GM23248 (cell line): ENCODE data around the gene STXBP5L. TPM values are rescaled to one million over a fixed set of nuclear protein-coding genes. Genes with fewer than 3 reads are reported as not detected.

ENCODE experiments used
- DNase-seq: peaks from one replicate; pipeline ENCODE4 v3.0.0-alpha.2; 2015
- H2AFZ ChIP-seq: fragments of 200-600 bp; sonication (generic); 2 replicates; pipeline ENCODE4 v1.6.1; 2016; ENCODE audit warnings: antibody characterized with exemption
- H3F3A ChIP-seq: fragments of 200-600 bp; sonication (generic); 2 replicates; pipeline ENCODE4 v1.6.1; 2016; ENCODE audit warnings: mild to moderate bottlenecking, antibody characterized with exemption, mixed run types; ENCODE audit not compliant: insufficient read depth
- H3K27ac ChIP-seq: fragments of 200-600 bp; sonication (generic); 2 replicates; pipeline ENCODE4 v1.5.1; 2016; ENCODE audit warnings: mild to moderate bottlenecking
- H3K27me3 ChIP-seq: fragments of 200-600 bp; sonication (generic); replicated peaks from 2 replicates; pipeline ENCODE4 v1.6.1; 2016; ENCODE audit warnings: mild to moderate bottlenecking; ENCODE audit not compliant: insufficient read depth
- H3K36me3 ChIP-seq: fragments of 200-600 bp; sonication (generic); 2 replicates; pipeline ENCODE4 v1.6.1; 2016; ENCODE audit warnings: low read depth, mild to moderate bottlenecking
- H3K4me1 ChIP-seq: fragments of 200-600 bp; sonication (generic); 2 replicates; pipeline ENCODE4 v1.6.1; 2016; ENCODE audit warnings: mild to moderate bottlenecking; ENCODE audit not compliant: insufficient read depth
- H3K4me2 ChIP-seq: fragments of 200-600 bp; sonication (generic); one replicate; pipeline ENCODE4 v1.6.1; 2016; ENCODE audit warnings: mild to moderate bottlenecking; ENCODE audit not compliant: unreplicated experiment
- H3K4me3 ChIP-seq: fragments of 200-600 bp; sonication (generic); 2 replicates; pipeline ENCODE4 v1.5.1; 2016; ENCODE audit warnings: mild to moderate bottlenecking
- H3K79me2 ChIP-seq: fragments of 200-600 bp; sonication (generic); 2 replicates; pipeline ENCODE4 v1.6.1; 2016; ENCODE audit warnings: mild to moderate bottlenecking; ENCODE audit not compliant: insufficient read depth
- H3K9ac ChIP-seq: fragments of 200-600 bp; sonication (generic); 2 replicates; pipeline ENCODE4 v1.6.1; 2016; ENCODE audit warnings: mild to moderate bottlenecking
- H3K9me2 ChIP-seq: fragments of 200-600 bp; sonication (generic); 2 replicates; pipeline ENCODE4 v1.6.1; 2016; ENCODE audit warnings: mixed run types, mild to moderate bottlenecking, moderate library complexity; ENCODE audit not compliant: insufficient read depth
- H3K9me3 ChIP-seq: fragments of 200-600 bp; sonication (generic); one replicate; pipeline ENCODE4 v1.6.1; 2017; ENCODE audit warnings: low read depth
- H4K20me1 ChIP-seq: fragments of 200-600 bp; sonication (generic); 2 replicates; pipeline ENCODE4 v1.6.0; 2016; ENCODE audit not compliant: insufficient read depth
- EZH2 ChIP-seq: fragments of 200-600 bp; sonication (generic); IDR thresholded peaks from 2 replicates; pipeline ENCODE4 v1.6.1; 2018; ENCODE audit warnings: antibody characterized with exemption, mild to moderate bottlenecking; ENCODE audit not compliant: insufficient read depth, poor library complexity, severe bottlenecking
- EZH2phosphoT487 ChIP-seq: fragments of 200-600 bp; sonication (generic); IDR thresholded peaks from 2 replicates; pipeline ENCODE4 v1.6.1; 2018; ENCODE audit warnings: antibody characterized with exemption, moderate library complexity, mild to moderate bottlenecking, low read depth; ENCODE audit not compliant: insufficient read depth
- WGBS, 2 experiments: methylation state at CpG; one replicate each; pipeline ENCODE4 v1.1.6; 2015 to 2017; ENCODE audit warnings: low lambda C conversion rate in 2 of 2, low coverage in 1 of 2; ENCODE audit errors: missing lambda C conversion rate in 2 of 2; 5-methylcytosine and 5-hydroxymethylcytosine counted together
- in situ Hi-C: fragments of 300-500 bp; cut with MboI; formaldehyde crosslinking; loops from 2 replicates; pipeline ENCODE4 v1.15.0; 2020
- polyA plus RNA-seq: library from polyadenylated mRNA; unstranded; fragments of >200 nt; fragmentation: Nextera tagmentation; extraction: Ambion mirVana; gene quantifications from 2 replicates; pipeline ENCODE4 v1.2.1, GENCODE V29; 2016
- total RNA-seq: library from RNA; depleted of rRNA; stranded (reverse); fragments of >200 nt; shearing (Covaris generic); gene quantifications from 2 replicates; pipeline ENCODE4 v1.2.3, GENCODE V29; 2014; rRNA removed

The STXBP5L gene
- total RNA-seq (not detected in 2 replicates), polyA plus RNA-seq (not detected in 2 replicates)

- H3K79me2 ChIP-seq = no peaks in the 10 kb centered on the region
- WGBS, 2 experiments = 2 to 3% methylated on average over 37 to 82 of the region's 83 CpGs
- H3K9ac ChIP-seq = no peak within 1 kb of the TSS
- no peaks in the 10 kb centered on the region for H3K9me2 ChIP-seq
- in situ Hi-C loops = no loop called here
- no peaks in the 10 kb centered on the region for H4K20me1 ChIP-seq
- TF ChIP-seq EZH2 (no peak), EZH2phosphoT487 (no peak)
- H2AFZ ChIP-seq = peak within 1 kb of the TSS; percentile 68
- H3K27me3 ChIP-seq = peaks cover 25% of the 10 kb centered on the region
- H3K4me3 ChIP-seq = peak within 1 kb of the TSS; percentile 64
- H3K4me2 ChIP-seq = peak within 1 kb of the TSS; percentile 85
- peak; percentile 81 for DNase-seq
- H3F3A ChIP-seq = no peaks in the 10 kb centered on the region
- H3K4me1 ChIP-seq = no peaks in the 10 kb centered on the region
- no peak within 1 kb of the TSS for H3K27ac ChIP-seq
- H3K9me3 ChIP-seq = no peaks in the 10 kb centered on the region
- no peaks in the 10 kb centered on the region for H3K36me3 ChIP-seq
Measured at GRCh38 chr3:120908030-120908794, at the start of gene STXBP5L. STXBP5L (plus strand) TSS chr3:120908205; CDS start chr3:120909579, 1,374 bp downstream.

- in situ Hi-C loops = no loop called here
Measured at GRCh38 chr3:120858521-120858920, 49.5 kb upstream of the STXBP5L start.

DNA sequence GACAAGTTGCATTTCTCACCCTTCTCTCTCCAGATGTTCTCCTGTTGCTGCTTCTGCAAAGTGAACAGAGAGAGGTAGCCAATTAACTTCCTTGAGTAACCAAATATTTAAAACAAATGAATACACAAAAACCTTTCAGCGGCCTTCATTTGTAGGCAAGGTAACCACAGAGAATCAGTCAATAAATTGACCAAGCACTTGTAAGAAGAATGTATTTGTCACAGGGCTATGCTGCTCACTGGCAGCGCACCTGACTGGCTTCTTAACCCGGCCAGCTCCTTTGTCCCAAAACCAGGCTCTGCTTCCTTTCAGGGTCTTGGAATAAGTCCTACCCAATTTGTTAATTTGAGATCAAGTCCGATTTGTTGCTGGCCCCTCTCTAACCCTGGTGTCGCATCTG is 43.5 kb upstream of the STXBP5L start:
- Histone ChIP-seq H2AFZ (no peak overlapping the region), H3K9ac (no peak overlapping the region), H3K9me3 (no peaks in the 10 kb centered on the region), H3K4me1 (no peaks in the 10 kb centered on the region), H3F3A (no peaks in the 10 kb centered on the region), H4K20me1 (no peaks in the 10 kb centered on the region), H3K36me3 (no peaks in the 10 kb centered on the region), H3K4me3 (no peak overlapping the region), H3K27ac (no peak overlapping the region), H3K79me2 (no peaks in the 10 kb centered on the region), H3K9me2 (no peaks in the 10 kb centered on the region), H3K27me3 (peaks cover 14% of the 10 kb centered on the region), H3K4me2 (no peak overlapping the region)
- in situ Hi-C loops = no loop called here
- no peak for TF ChIP-seq EZH2phosphoT487
- TF ChIP-seq EZH2 = no peak
- 39 to 41% methylated on average over 5 of the region's 5 CpGs for WGBS, 2 experiments
- DNase-seq = no peak

More at GRCh38 chr3:120858521-120858920, 49.5 kb upstream of the STXBP5L start:
- TF ChIP-seq EZH2 (no peak), EZH2phosphoT487 (no peak)
- DNase-seq = peak; percentile 4
- H3K4me3 ChIP-seq = no peak overlapping the region
- no peak overlapping the region for H2AFZ ChIP-seq
- H3K4me1 ChIP-seq = peaks cover 21% of the 10 kb centered on the region
- no peaks in the 10 kb centered on the region for H3K36me3 ChIP-seq
- H3F3A ChIP-seq = no peaks in the 10 kb centered on the region
- H3K9me3 ChIP-seq = no peaks in the 10 kb centered on the region
- no peaks in the 10 kb centered on the region for H3K79me2 ChIP-seq
- H3K9ac ChIP-seq = no peak overlapping the region
- WGBS, 2 experiments = 47 to 55% methylated on average over 3 of the region's 3 CpGs
- H3K27me3 ChIP-seq = peaks cover 14% of the 10 kb centered on the region
- no peaks in the 10 kb centered on the region for H4K20me1 ChIP-seq
- no peak overlapping the region for H3K27ac ChIP-seq
- H3K4me2 ChIP-seq = no peak overlapping the region
- H3K9me2 ChIP-seq = no peaks in the 10 kb centered on the region

GRCh38 chr3:120875507-120875906 is 32.5 kb upstream of the STXBP5L start:
- TF ChIP-seq EZH2 (no peak), EZH2phosphoT487 (no peak)
- no peaks in the 10 kb centered on the region for H3K79me2 ChIP-seq
- H3K4me2 ChIP-seq = no peak overlapping the region
- H3K4me1 ChIP-seq = no peaks in the 10 kb centered on the region
- H3K9me2 ChIP-seq = no peaks in the 10 kb centered on the region
- no peak overlapping the region for H3K9ac ChIP-seq
- H3K27me3 ChIP-seq = peaks cover 6% of the 10 kb centered on the region; the same call in 1 of the 2 replicates
- H3F3A ChIP-seq = no peaks in the 10 kb centered on the region
- in situ Hi-C loops = no loop called here
- no peaks in the 10 kb centered on the region for H4K20me1 ChIP-seq
- WGBS, 2 experiments = 3 to 6% methylated on average over 1 of the region's 1 CpG
- H2AFZ ChIP-seq = no peak overlapping the region
- no peak overlapping the region for H3K4me3 ChIP-seq
- no peaks in the 10 kb centered on the region for H3K36me3 ChIP-seq
- no peak for DNase-seq
- no peaks in the 10 kb centered on the region for H3K9me3 ChIP-seq
- H3K27ac ChIP-seq = no peak overlapping the region
